HG03520 (cell line): ENCODE measurements around the gene RPL41.
"Not testable (repeated sequence)": the region's sequence is repeated elsewhere in the genome, so short reads cannot be mapped to it uniquely, and the experiment has no call there.

Source experiments
- ATAC-seq: cut with Tn5 transposase; IDR thresholded peaks from one replicate; pipeline ENCODE4 v1.9.1; 2021; ENCODE audit warnings: mild to moderate bottlenecking, moderate library complexity; ENCODE audit not compliant: unreplicated experiment

The RPL41 gene

GRCh38 chr12:56116267-56117081 lies at the start of gene RPL41:
TSS of gene RPL41 (plus strand) at chr12:56116633.
- peak; percentile 34 for ATAC-seq

GRCh38 chr12:56071648-56072047 lies 44.8 kb upstream of the RPL41 start:
- no peak for ATAC-seq

- no peak for ATAC-seq
Observed at GRCh38 chr12:56074396-56074795, 42.0 kb upstream of the RPL41 start.

- not testable (repeated sequence) for ATAC-seq
Observed at GRCh38 chr12:56077966-56078365, 38.5 kb upstream of the RPL41 start.

GRCh38 chr12:56078427-56078826 lies 38.0 kb upstream of the RPL41 start:
- no peak for ATAC-seq

- ATAC-seq = no peak
Observed at GRCh38 chr12:56078931-56079722, 37.3 kb upstream of the RPL41 start.

- no peak for ATAC-seq
Observed at GRCh38 chr12:56079723-56080555, 36.5 kb upstream of the RPL41 start, which contains the start of gene ERBB3. TSS of gene ERBB3 (plus strand) at chr12:56080165. CDS start at chr12:56080301, 136 bp downstream.

- ATAC-seq = no peak
Observed at GRCh38 chr12:56080556-56081138, 35.8 kb upstream of the RPL41 start.

GRCh38 chr12:56081393-56082347 lies 34.8 kb upstream of the RPL41 start:
- no peak for ATAC-seq

GRCh38 chr12:56082382-56082781 lies 34.1 kb upstream of the RPL41 start:
- no peak for ATAC-seq

- no peak for ATAC-seq
Observed at GRCh38 chr12:56082967-56083366, 33.5 kb upstream of the RPL41 start.

- no peak for ATAC-seq
Observed at GRCh38 chr12:56084958-56085543, 31.4 kb upstream of the RPL41 start.

GRCh38 chr12:56086096-56086495 lies 30.3 kb upstream of the RPL41 start:
- ATAC-seq = no peak

GRCh38 chr12:56086608-56087007 lies 29.8 kb upstream of the RPL41 start:
- no peak for ATAC-seq

GRCh38 chr12:56087220-56087619 lies 29.2 kb upstream of the RPL41 start:
- no peak for ATAC-seq

GRCh38 chr12:56097738-56098137 lies 18.7 kb upstream of the RPL41 start:
- no peak for ATAC-seq

GRCh38 chr12:56098592-56098991 lies 17.8 kb upstream of the RPL41 start:
- ATAC-seq = no peak

- ATAC-seq = no peak
Observed at GRCh38 chr12:56099787-56100186, 16.6 kb upstream of the RPL41 start.

GRCh38 chr12:56101045-56101444 lies 15.4 kb upstream of the RPL41 start:
- ATAC-seq = no peak
